ENCODE measurements around the gene MYOD1. TPM values are rescaled to one million over a fixed set of nuclear protein-coding genes. Genes with fewer than 3 reads are reported as not detected.

Gene MYOD1
- total and polyA plus RNA-seq, 9 of the 15 experiments (the other 6 are each of a cell fraction or from before 2014, with no cell fraction given) = not detected

- in situ Hi-C loops (cut with MboI) = no loop called here
- BruUV-seq (replicated peaks) = no TSS peak
- ChIA-PET POLR2A (interaction anchor here (0.6 to 0.8 kb wide), 2 partner anchors 11 to 15 kb away, joined by 3 to 7 read pairs; no protein-coding TSS in a partner anchor), CTCF (ENCODE audit: low intra/inter-chr PET ratio) (no interaction called here)
- no peak overlapping the region for H3K9ac ChIP-seq (ENCODE audit: insufficient read depth in 1 of 2, low read depth in 2 of 2, low read length in 2 of 2)
- H3K79me2 ChIP-seq (ENCODE audit: control insufficient read depth, insufficient read depth, low read length) = no peaks in the 10 kb centered on the region
- no peak overlapping the region for H3K4me2 ChIP-seq (ENCODE audit: insufficient read depth, low read length)
- H2AFZ ChIP-seq (ENCODE audit: low read depth, low read length) = no peak overlapping the region
- peaks cover 22 to 38% of the 10 kb centered on the region in 2 experiments for H3K27me3 ChIP-seq (ENCODE audit: control insufficient read depth in 2 of 2, insufficient read depth in 2 of 2, low read length in 2 of 2)
- H3K4me1 ChIP-seq (replicated peaks in 1 of 2; ENCODE audit: control insufficient read depth in 2 of 2, insufficient read depth in 2 of 2, low read length in 2 of 2) = no peaks in the 10 kb centered on the region
- H3K27ac ChIP-seq (ENCODE audit: extremely low read depth, low read depth, low read length) = no peak overlapping the region
- H3K9me1 ChIP-seq (ENCODE audit: control insufficient read depth, insufficient read depth, low read length) = no peaks in the 10 kb centered on the region
- H4K20me1 ChIP-seq (replicated peaks; ENCODE audit: control insufficient read depth, insufficient read depth, low read length) = no peaks in the 10 kb centered on the region
- FAIRE-seq (no peak), DNase-seq (ENCODE audit: extremely low read depth in 1 of 4, low spot score in 3 of 4) (no peak), ATAC-seq (no peak)
- H3K4me3 ChIP-seq = no peak overlapping the region
- no peaks in the 10 kb centered on the region for H3K36me3 ChIP-seq (ENCODE audit: control insufficient read depth, insufficient read depth, low read length)
- intact Hi-C loops (cut with micrococcal nuclease) = no loop called here
- TF ChIP-seq CEBPG (CRISPR knock-in tag; IDR thresholded peaks at IDR 0.05) (no peak), CEBPG (tag; conservative IDR thresholded peaks at IDR 0.05 in 1 of 2, IDR thresholded peaks at IDR 0.05 in 1 of 2) (no peak), MXI1 (IDR thresholded peaks at IDR 0.05; ENCODE audit: low read depth, low read length) (no peak), XRCC4 (IDR thresholded peaks at IDR 0.05; ENCODE audit: extremely low read depth, insufficient read depth, insufficient read length) (no peak), ZNF316 (IDR thresholded peaks at IDR 0.05) (peak; percentile 84), TAF9B (IDR thresholded peaks at IDR 0.05; ENCODE audit: partially characterized antibody) (no peak), ZNF232 (CRISPR knock-in tag; IDR thresholded peaks at IDR 0.05) (no peak), ZNF445 (CRISPR knock-in tag; IDR thresholded peaks at IDR 0.05; ENCODE audit: low read depth) (no peak), ZNF3 (CRISPR knock-in tag; IDR thresholded peaks at IDR 0.05) (no peak), ARHGAP35 (IDR thresholded peaks at IDR 0.05; ENCODE audit: partially characterized antibody) (no peak), MAFG (tag; conservative IDR thresholded peaks at IDR 0.05) (peak; percentile 30; the same call in 1 of the 2 replicates), THAP7 (CRISPR knock-in tag; IDR thresholded peaks at IDR 0.05) (no peak), MAFK (IDR thresholded peaks at IDR 0.05; ENCODE audit: low read length) (peak; percentile 79), MAFF (IDR thresholded peaks at IDR 0.05; ENCODE audit: low read length) (peak; percentile 86), C11orf30 (IDR thresholded peaks at IDR 0.05; ENCODE audit: low read depth) (peak; percentile 70), MYNN (IDR thresholded peaks at IDR 0.05) (no peak), MYNN (CRISPR knock-in tag; IDR thresholded peaks at IDR 0.05) (no peak), CCAR2 (IDR thresholded peaks at IDR 0.05; ENCODE audit: low read depth, low read length) (no peak)
- TF ChIP-seq, protein P1, sequence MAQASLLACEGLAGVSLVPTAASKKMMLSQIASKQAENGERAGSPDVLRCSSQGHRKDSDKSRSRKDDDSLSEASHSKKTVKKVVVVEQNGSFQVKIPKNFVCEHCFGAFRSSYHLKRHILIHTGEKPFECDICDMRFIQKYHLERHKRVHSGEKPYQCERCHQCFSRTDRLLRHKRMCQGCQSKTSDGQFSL (CRISPR knock-in tag; IDR thresholded peaks at IDR 0.05) = no peak
- TF ChIP-seq, protein P1 (tag; IDR thresholded peaks at IDR 0.05) = no peak
- H3K9me3 ChIP-seq (replicated peaks; ENCODE audit: control insufficient read depth, insufficient read depth, low read depth, low read length) = no peaks in the 10 kb centered on the region
Observed at GRCh38 chr11:17682848-17683247, 36.5 kb upstream of the MYOD1 start.
